Measurements from ENCODE around the gene MYO5C.

DNA sequence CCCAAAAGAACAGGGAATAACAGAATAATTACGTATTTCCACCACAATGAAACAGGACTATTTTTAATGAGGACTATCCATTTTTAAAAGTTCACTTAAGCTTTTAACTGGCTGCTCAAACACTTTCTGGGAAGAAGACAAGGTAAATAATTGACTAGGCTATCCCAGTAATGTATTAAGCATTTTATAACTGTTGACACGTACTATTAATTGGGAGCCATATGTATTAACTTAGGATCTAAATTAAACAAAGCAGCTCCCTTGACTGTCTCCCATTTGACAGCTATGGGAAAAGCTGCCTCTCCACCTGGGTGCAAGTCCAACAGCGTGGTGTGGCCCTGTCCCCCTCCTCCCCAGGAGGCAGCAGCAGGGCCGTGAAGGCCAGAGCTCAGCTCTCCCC, 36.1 kb downstream of the MYO5C start:
- no peak for TF ChIP-seq POLR2A (IDR thresholded peaks at IDR 0.05)
- TF ChIP-seq, protein P1, sequence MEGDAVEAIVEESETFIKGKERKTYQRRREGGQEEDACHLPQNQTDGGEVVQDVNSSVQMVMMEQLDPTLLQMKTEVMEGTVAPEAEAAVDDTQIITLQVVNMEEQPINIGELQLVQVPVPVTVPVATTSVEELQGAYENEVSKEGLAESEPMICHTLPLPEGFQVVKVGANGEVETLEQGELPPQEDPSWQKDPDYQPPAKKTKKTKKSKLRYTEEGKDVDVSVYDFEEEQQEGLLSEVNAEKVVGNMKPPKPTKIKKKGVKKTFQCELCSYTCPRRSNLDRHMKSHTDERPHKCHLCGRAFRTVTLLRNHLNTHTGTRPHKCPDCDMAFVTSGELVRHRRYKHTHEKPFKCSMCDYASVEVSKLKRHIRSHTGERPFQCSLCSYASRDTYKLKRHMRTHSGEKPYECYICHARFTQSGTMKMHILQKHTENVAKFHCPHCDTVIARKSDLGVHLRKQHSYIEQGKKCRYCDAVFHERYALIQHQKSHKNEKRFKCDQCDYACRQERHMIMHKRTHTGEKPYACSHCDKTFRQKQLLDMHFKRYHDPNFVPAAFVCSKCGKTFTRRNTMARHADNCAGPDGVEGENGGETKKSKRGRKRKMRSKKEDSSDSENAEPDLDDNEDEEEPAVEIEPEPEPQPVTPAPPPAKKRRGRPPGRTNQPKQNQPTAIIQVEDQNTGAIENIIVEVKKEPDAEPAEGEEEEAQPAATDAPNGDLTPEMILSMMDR (IDR thresholded peaks at IDR 0.05) = no peak
- no peak for TF ChIP-seq EP300 (IDR thresholded peaks at IDR 0.05)
